Esophagus squamous epithelium (tissue), 5 donors: Measurements from ENCODE around the gene ROM1. TPM values are rescaled to one million over a fixed set of nuclear protein-coding genes. Genes with fewer than 3 reads are reported as not detected.

ENCODE experiments used
- DNase-seq: peaks from one replicate; lab custom pipeline; 2025; lab: John Stamatoyannopoulos, UW
- H3K27ac ChIP-seq, 4 donors: fragments of 200-600 bp; sonication (generic); one replicate each; pipeline ENCODE4 v1.5.1; 2016 to 2019; ENCODE audit warnings: mild to moderate bottlenecking in 1 of 4
- H3K27me3 ChIP-seq, 4 donors: fragments of 200-600 bp; sonication (generic); 1 replicate in 3 of 4; 2 replicates in 1 of 4; pipeline versions ENCODE4 v1.5.1 to v1.6.0; 2017 to 2021; ENCODE audit warnings: antibody characterized with exemption in 1 of 4
- H3K36me3 ChIP-seq, 3 donors: fragments of 200-600 bp; sonication (generic); one replicate each; pipeline ENCODE4 v1.5.1; 2016 to 2019
- H3K4me1 ChIP-seq, 3 donors: fragments of 200-600 bp; sonication (generic); one replicate each; pipeline ENCODE4 v1.5.1; 2017 to 2019
- H3K4me3 ChIP-seq, 4 donors: fragments of 200-600 bp; sonication (generic); 1 replicate in 3 of 4; 2 replicates in 1 of 4; pipeline ENCODE4 v1.5.1; 2016 to 2019; ENCODE audit warnings: mild to moderate bottlenecking in 2 of 4, moderate library complexity in 1 of 4
- H3K9me3 ChIP-seq, 3 donors: fragments of 200-600 bp; sonication (generic); one replicate each; pipeline ENCODE4 v1.5.1; 2016 to 2019
- CTCF ChIP-seq, 6 experiments: fragments of 450-650 bp in 4 of 6; fragments of 200-600 bp in 2 of 6; sonication (generic) in 2 of 6; IDR thresholded peaks; one replicate each; pipeline ENCODE4 v1.5.1; 2016 to 2019; ENCODE audit warnings: antibody characterized with exemption in 6 of 6, mild to moderate bottlenecking in 4 of 6, moderate library complexity in 4 of 6
- POLR2A ChIP-seq, 4 donors: fragments of 450-650 bp; IDR thresholded peaks; one replicate each; pipeline ENCODE4 v1.6.1; 2017; ENCODE audit warnings: antibody characterized with exemption in 4 of 4, mild to moderate bottlenecking in 4 of 4, moderate library complexity in 3 of 4
- WGBS, 2 donors: methylation state at CpG; one replicate each; pipeline ENCODE4 v1.1.5; 2018; 5-methylcytosine and 5-hydroxymethylcytosine counted together
- intact Hi-C: fragments of 100-400 bp; cut with DNase I; formaldehyde crosslinking; loops from one replicate; pipeline ENCODE4 v1.15.0; 2022
- total RNA-seq, 4 donors: library from RNA; depleted of rRNA; stranded (reverse); fragments of >200 nt; gene quantifications; one replicate each; pipeline ENCODE4 v1.1.0, GENCODE V29; 2016
- donor health status: DM: yes; HTN: yes; CAD: no.

ROM1 gene
- total RNA-seq, 4 donors from 2014 or later, result 5.5 to 10.8 (median 7.2) TPM

- DNase-seq, result no peak
These were observed 8.5 kb upstream of the ROM1 start for GRCh38 chr11:62604460-62605120.

GRCh38 chr11:62605467-62605866, 7.6 kb upstream of the ROM1 start:
- Histone ChIP-seq H3K36me3 (peaks cover 4 to 71% (median 10%) of the 10 kb centered on the region in 3 donors), H3K4me1 (peaks cover 10 to 71% (median 18%) of the 10 kb centered on the region in 3 donors), H3K27me3 (no peaks in the 10 kb centered on the region), H3K4me3 (no peak overlapping the region), H3K27ac (no peak overlapping the region), H3K9me3 (no peaks in the 10 kb centered on the region)
- TF ChIP-seq CTCF (IDR thresholded peaks at IDR 0.05) (no peak), POLR2A (IDR thresholded peaks at IDR 0.05) (no peak)
- no peak for DNase-seq
- intact Hi-C loops, result no loop called here
- WGBS, 2 donors, result 83 to 86% methylated on average over 6 of the region's 6 CpGs

More at GRCh38 chr11:62604460-62605120, 8.5 kb upstream of the ROM1 start:
- Histone ChIP-seq H3K4me1 (peaks cover 15 to 76% (median 21%) of the 10 kb centered on the region in 3 donors), H3K36me3 (peaks cover 4 to 62% (median 7%) of the 10 kb centered on the region in 3 donors), H3K9me3 (no peaks in the 10 kb centered on the region), H3K27ac (no peak overlapping the region), H3K27me3 (no peaks in the 10 kb centered on the region), H3K4me3 (no peak overlapping the region)
- intact Hi-C loops, result no loop called here
- 66 to 77% methylated on average over 7 to 10 of the region's 13 CpGs for WGBS, 2 donors
- TF ChIP-seq CTCF (IDR thresholded peaks at IDR 0.05) (no peak), POLR2A (IDR thresholded peaks at IDR 0.05) (no peak)

GRCh38 chr11:62605902-62606301, 7.2 kb upstream of the ROM1 start:
- WGBS, 2 donors, result 92 to 94% methylated on average over 2 to 7 of the region's 15 CpGs
- intact Hi-C loops, result no loop called here
- no peaks in the 10 kb centered on the region for H3K27me3 ChIP-seq
- no peak for DNase-seq
- H3K4me1 ChIP-seq, result peaks cover 12 to 71% (median 22%) of the 10 kb centered on the region in 3 donors
- no peak overlapping the region for H3K27ac ChIP-seq
- no peak overlapping the region for H3K4me3 ChIP-seq
- peaks cover 4 to 75% (median 10%) of the 10 kb centered on the region in 3 donors for H3K36me3 ChIP-seq
- no peak for TF ChIP-seq CTCF (IDR thresholded peaks at IDR 0.05)
- TF ChIP-seq POLR2A (IDR thresholded peaks at IDR 0.05), result no peak
- no peaks in the 10 kb centered on the region for H3K9me3 ChIP-seq

GRCh38 chr11:62607714-62608113, 5.3 kb upstream of the ROM1 start:
- Histone ChIP-seq H3K4me3 (no peak overlapping the region), H3K9me3 (no peaks in the 10 kb centered on the region), H3K27ac (peak overlapping the region in 2 of 4 donors; percentile 24 to 35), H3K4me1 (peaks cover 18 to 76% (median 28%) of the 10 kb centered on the region in 3 donors), H3K27me3 (no peaks in the 10 kb centered on the region), H3K36me3 (peaks cover 4 to 78% (median 10%) of the 10 kb centered on the region in 3 donors)
- no peak for TF ChIP-seq CTCF (IDR thresholded peaks at IDR 0.05)
- TF ChIP-seq POLR2A (IDR thresholded peaks at IDR 0.05), result no peak
- DNase-seq, result no peak
- WGBS, 2 donors, result 56 to 68% methylated on average over 4 of the region's 4 CpGs
- intact Hi-C loops, result no loop called here

GRCh38 chr11:62608776-62609175, 4.3 kb upstream of the ROM1 start:
- WGBS, 2 donors, result 83 to 95% methylated on average over 5 to 6 of the region's 12 CpGs
- Histone ChIP-seq H3K36me3 (peaks cover 4 to 74% (median 10%) of the 10 kb centered on the region in 3 donors), H3K9me3 (no peaks in the 10 kb centered on the region), H3K4me1 (peaks cover 18 to 76% (median 27%) of the 10 kb centered on the region in 3 donors), H3K27me3 (no peaks in the 10 kb centered on the region), H3K4me3 (no peak overlapping the region), H3K27ac (no peak overlapping the region)
- DNase-seq, result no peak
- intact Hi-C loops, result no loop called here
- no peak for TF ChIP-seq CTCF (IDR thresholded peaks at IDR 0.05)
- no peak for TF ChIP-seq POLR2A (IDR thresholded peaks at IDR 0.05)
